Measurements from ENCODE around the gene SMG9. TPM values are rescaled to one million over a fixed set of nuclear protein-coding genes. Genes with fewer than 3 reads are reported as not detected.

SMG9 gene
- total and polyA plus RNA-seq, 12 donors: 10.0 to 30.4 (median 13.4) TPM

- H3K4me1 ChIP-seq: peaks cover 0 to 28% (median 11%) of the 10 kb centered on the region in 9 donors
- TF ChIP-seq, protein P1, sequence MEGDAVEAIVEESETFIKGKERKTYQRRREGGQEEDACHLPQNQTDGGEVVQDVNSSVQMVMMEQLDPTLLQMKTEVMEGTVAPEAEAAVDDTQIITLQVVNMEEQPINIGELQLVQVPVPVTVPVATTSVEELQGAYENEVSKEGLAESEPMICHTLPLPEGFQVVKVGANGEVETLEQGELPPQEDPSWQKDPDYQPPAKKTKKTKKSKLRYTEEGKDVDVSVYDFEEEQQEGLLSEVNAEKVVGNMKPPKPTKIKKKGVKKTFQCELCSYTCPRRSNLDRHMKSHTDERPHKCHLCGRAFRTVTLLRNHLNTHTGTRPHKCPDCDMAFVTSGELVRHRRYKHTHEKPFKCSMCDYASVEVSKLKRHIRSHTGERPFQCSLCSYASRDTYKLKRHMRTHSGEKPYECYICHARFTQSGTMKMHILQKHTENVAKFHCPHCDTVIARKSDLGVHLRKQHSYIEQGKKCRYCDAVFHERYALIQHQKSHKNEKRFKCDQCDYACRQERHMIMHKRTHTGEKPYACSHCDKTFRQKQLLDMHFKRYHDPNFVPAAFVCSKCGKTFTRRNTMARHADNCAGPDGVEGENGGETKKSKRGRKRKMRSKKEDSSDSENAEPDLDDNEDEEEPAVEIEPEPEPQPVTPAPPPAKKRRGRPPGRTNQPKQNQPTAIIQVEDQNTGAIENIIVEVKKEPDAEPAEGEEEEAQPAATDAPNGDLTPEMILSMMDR (IDR thresholded peaks at IDR 0.05): no peak
- H3K27ac ChIP-seq: peak overlapping the region in 4 of 10 donors; percentile 9 to 50 (median 40)
- intact Hi-C loops (cut with DNase I): loop anchor here in 1 of 10 donors (10.0 kb wide), 1 partner anchor 53 kb away; the partner anchor contains the start of gene PLAUR
- no peak overlapping the region for H3K4me3 ChIP-seq
- DNase-seq (no peak), ATAC-seq (peak in 2 of 8 donors; percentile 5 to 24)
- H3K9me3 ChIP-seq: no peaks in the 10 kb centered on the region
- 72 to 85% methylated on average over 4 of the region's 4 CpGs for WGBS, 2 donors
- H3K27me3 ChIP-seq: no peaks in the 10 kb centered on the region
- peaks cover 0 to 47% (median 21%) of the 10 kb centered on the region in 9 donors for H3K36me3 ChIP-seq
Observed at GRCh38 chr19:43727593-43727853, 27.2 kb downstream of the SMG9 start.

DNA sequence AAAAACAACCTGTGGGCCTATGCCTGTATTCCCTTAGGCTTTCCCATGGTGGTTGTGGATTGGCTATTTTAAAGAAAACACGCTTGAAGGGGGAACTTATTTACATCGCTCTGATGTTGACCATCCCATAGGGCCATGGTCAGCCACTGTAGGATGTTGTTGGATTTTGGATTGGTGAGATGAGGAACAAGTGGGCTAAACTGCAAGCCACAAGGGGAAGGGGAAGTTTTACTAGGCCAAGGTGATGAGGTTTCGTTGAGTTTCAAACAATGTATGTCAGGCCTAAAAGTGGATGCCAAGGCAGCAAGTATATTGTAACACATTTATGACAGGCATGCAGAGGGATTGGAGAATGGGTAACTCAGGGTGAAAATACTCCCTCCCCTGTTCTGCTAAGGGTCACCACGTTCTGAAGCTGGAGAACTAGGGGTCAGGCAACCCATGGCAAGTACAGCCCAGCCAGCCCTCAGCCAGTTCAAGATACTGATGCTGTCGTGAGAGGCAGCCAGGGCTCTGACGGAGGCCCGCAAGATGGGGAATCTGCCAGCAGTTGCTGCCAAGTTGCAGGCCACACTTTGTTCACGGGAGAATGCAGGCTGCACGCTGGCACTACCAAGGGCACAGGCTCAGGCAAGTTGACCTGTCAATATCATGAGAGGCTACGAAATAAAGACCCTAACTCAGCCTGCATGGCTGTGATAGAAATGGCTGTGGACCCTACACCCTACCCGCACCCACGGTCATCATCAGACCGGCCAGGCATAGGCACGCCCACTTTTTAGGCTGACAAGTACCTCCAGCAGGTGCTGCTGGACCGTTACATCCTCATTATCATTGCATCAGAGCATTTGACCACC is 27.8 kb downstream of the SMG9 start:
- no peak overlapping the region for H3K4me3 ChIP-seq
- ATAC-seq (peak; percentile 21 to 92 (median 80)), DNase-seq (peak; percentile 59 to 65)
- peaks cover 0 to 25% (median 11%) of the 10 kb centered on the region in 9 donors for H3K4me1 ChIP-seq
- peak overlapping the region in 7 of 10 donors; percentile 5 to 55 (median 40) for H3K27ac ChIP-seq
- H3K9me3 ChIP-seq: no peaks in the 10 kb centered on the region
- WGBS, 2 donors: 57 to 58% methylated on average over 15 of the region's 15 CpGs
- peaks cover 0 to 41% (median 18%) of the 10 kb centered on the region in 9 donors for H3K36me3 ChIP-seq
- H3K27me3 ChIP-seq: no peaks in the 10 kb centered on the region
- intact Hi-C loops (cut with DNase I): loop anchor here in 1 of 10 donors (10.0 kb wide), 1 partner anchor 52 kb away; the partner anchor contains the start of gene PLAUR
- TF ChIP-seq, protein P1 (IDR thresholded peaks at IDR 0.05): no peak

DNA sequence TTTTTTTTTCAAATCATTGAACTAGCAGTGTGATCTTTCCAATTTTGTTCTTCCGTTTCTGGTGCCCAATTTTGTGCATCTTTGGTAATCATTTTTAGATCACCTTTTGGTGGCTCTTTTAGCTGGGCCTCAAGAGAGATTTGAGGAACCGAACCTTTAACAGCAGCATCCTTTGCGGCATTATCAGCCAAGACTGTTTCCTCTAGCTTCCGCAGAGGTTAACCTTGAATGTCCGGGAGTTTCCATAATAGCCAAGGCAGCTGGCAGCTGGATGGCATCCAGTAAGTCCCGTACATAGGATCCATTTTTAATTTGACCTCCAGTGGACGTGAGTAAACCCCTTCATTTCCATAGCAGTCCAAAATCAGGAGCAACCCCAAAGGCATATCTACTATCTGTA is 29.3 kb downstream of the SMG9 start:
- 12 to 17% methylated on average over 7 of the region's 7 CpGs for WGBS, 2 donors
- TF ChIP-seq, protein P1 (IDR thresholded peaks at IDR 0.05): no peak
- no peaks in the 10 kb centered on the region for H3K27me3 ChIP-seq
- peak in 6 of 8 donors; percentile 19 to 64 (median 34) for ATAC-seq
- H3K4me3 ChIP-seq: no peak overlapping the region
- peaks cover 0 to 26% (median 4%) of the 10 kb centered on the region in 9 donors for H3K36me3 ChIP-seq
- intact Hi-C loops (cut with DNase I): loop anchor here in 1 of 10 donors (10.0 kb wide), 1 partner anchor 51 kb away; the partner anchor contains the start of gene PLAUR
- DNase-seq: peak in 1 of 2 donors; percentile 18
- no peaks in the 10 kb centered on the region for H3K9me3 ChIP-seq
- H3K4me1 ChIP-seq: peaks cover 0 to 25% (median 11%) of the 10 kb centered on the region in 9 donors
- H3K27ac ChIP-seq: peak overlapping the region in 8 of 10 donors; percentile 0 to 69 (median 50)

DNA sequence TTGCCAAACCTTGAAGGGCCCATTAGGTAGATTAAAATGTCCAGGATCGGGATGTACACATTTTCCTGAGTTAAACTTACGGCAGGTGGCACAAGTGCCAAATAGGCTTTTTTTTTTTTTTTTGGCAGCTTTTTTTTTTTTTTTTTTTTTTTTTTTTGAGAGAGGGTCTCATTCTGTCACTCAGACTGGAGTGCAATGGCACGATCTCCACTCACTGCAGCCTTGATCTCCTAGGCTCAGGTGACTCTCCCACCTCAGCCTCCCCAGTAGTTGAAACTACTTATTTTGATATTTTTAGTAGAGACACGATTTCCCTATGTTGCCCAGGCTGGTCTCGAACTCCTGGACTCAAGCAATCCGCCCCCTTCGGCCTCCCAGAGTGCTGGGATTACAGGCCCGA is 29.9 kb downstream of the SMG9 start:
- intact Hi-C loops (cut with DNase I): loop anchor here in 1 of 10 donors (10.0 kb wide), 1 partner anchor 50 kb away; the partner anchor contains the start of gene PLAUR
- no peaks in the 10 kb centered on the region for H3K9me3 ChIP-seq
- ATAC-seq (no peak), DNase-seq (no peak)
- H3K27me3 ChIP-seq: no peaks in the 10 kb centered on the region
- H3K36me3 ChIP-seq: peaks cover 0 to 20% (median 0%) of the 10 kb centered on the region in 9 donors
- no peak overlapping the region for H3K4me3 ChIP-seq
- TF ChIP-seq, protein P1 (IDR thresholded peaks at IDR 0.05): no peak
- H3K27ac ChIP-seq: peak overlapping the region in 3 of 10 donors; percentile 50 to 69 (median 51)
- WGBS, 2 donors: 74 to 79% methylated on average over 8 of the region's 8 CpGs
- peaks cover 0 to 25% (median 11%) of the 10 kb centered on the region in 9 donors for H3K4me1 ChIP-seq
